K562 (cell line): ENCODE data around the gene NAV2. TPM values are rescaled to one million over a fixed set of nuclear protein-coding genes. Genes with fewer than 3 reads are reported as not detected.

ENCODE experiments used
- ADNP ChIP-seq: fragments of 200-800 bp; sonication (Bioruptor generic); IDR thresholded peaks from 2 replicates; pipeline ENCODE4 v1.6.1; 2016; ENCODE audit warnings: missing genetic modification characterization, missing compliant biosample characterization
- CBX3 ChIP-seq, 2 experiments: IDR thresholded peaks; 1 replicate in 1 of 2; 2 replicates in 1 of 2; pipeline ENCODE4 v1.6.1; 2012; ENCODE audit warnings: inconsistent platforms in 2 of 2, low read length in 2 of 2, borderline replicate concordance in 1 of 2, control low read depth in 1 of 2
- CHCHD3 ChIP-seq: fragments of 250-450 bp; sonication (Bioruptor Pico); IDR thresholded peaks from 2 replicates; pipeline ENCODE4 v2.1.2; 2022; ENCODE audit warnings: mild to moderate bottlenecking
- CREB1 ChIP-seq, 2 experiments: sonication (generic) in 1 of 2; formaldehyde crosslinking in 1 of 2; IDR thresholded peaks; 2 replicates each; pipeline versions ENCODE4 v1.6.1 to v1.8.0; 2012 to 2022; ENCODE audit warnings: inconsistent platforms in 1 of 2, mild to moderate bottlenecking in 1 of 2, missing genetic modification reagents in 1 of 2, moderate library complexity in 1 of 2
- CUX1 ChIP-seq: fragments of 200-800 bp; sonication (Bioruptor generic); IDR thresholded peaks from 2 replicates; pipeline ENCODE4 v1.6.1; 2016; ENCODE audit warnings: missing genetic modification characterization, missing compliant biosample characterization
- FOXK2 ChIP-seq, 2 experiments: fragments of 450-650 bp; IDR thresholded peaks in 1 of 2; conservative IDR thresholded peaks in 1 of 2; 2 replicates each; pipeline ENCODE4 v1.6.1; 2016; ENCODE audit warnings: low read depth in 2 of 2, mild to moderate bottlenecking in 1 of 2
- FUS ChIP-seq: fragments of 200-400 bp; formaldehyde crosslinking; optimal IDR thresholded peaks from 2 replicates; pipeline ENCODE3; 2017; ENCODE audit warnings: low read depth, low read length
- LEF1 ChIP-seq: fragments of 450-650 bp; IDR thresholded peaks from 2 replicates; pipeline ENCODE4 v1.6.1; 2016; ENCODE audit warnings: mild to moderate bottlenecking
- MEIS2 ChIP-seq: fragments of 450-650 bp; IDR thresholded peaks from 2 replicates; pipeline ENCODE4 v1.6.1; 2014; ENCODE audit warnings: mild to moderate bottlenecking; ENCODE audit not compliant: partially characterized antibody
- MYBL2 ChIP-seq, 2 experiments: fragments of 450-650 bp in 1 of 2; sonication (generic) in 1 of 2; formaldehyde crosslinking in 1 of 2; IDR thresholded peaks; 2 replicates each; pipeline versions ENCODE4 v1.6.1 to v1.8.1; 2017 to 2022; ENCODE audit warnings: borderline replicate concordance in 1 of 2, inconsistent platforms in 1 of 2, low read depth in 1 of 2, mild to moderate bottlenecking in 1 of 2, missing genetic modification reagents in 1 of 2, moderate library complexity in 1 of 2
- NCOA2 ChIP-seq, 2 experiments: fragments of 450-650 bp; IDR thresholded peaks; 2 replicates each; pipeline ENCODE4 v1.6.1; 2018; ENCODE audit warnings: mild to moderate bottlenecking in 2 of 2, moderate library complexity in 1 of 2; ENCODE audit not compliant: partially characterized antibody in 2 of 2
- NFIX ChIP-seq: fragments of 250-450 bp; sonication (Bioruptor Pico); IDR thresholded peaks from 2 replicates; pipeline ENCODE4 v1.4.0; 2020; ENCODE audit warnings: low read depth, mild to moderate bottlenecking, moderate library complexity
- NFRKB ChIP-seq: fragments of 450-650 bp; IDR thresholded peaks from 2 replicates; pipeline ENCODE4 v1.6.1; 2016; ENCODE audit warnings: low read depth
- POLR3G ChIP-seq: IDR thresholded peaks from 2 replicates; pipeline ENCODE4 v1.6.1; 2011; ENCODE audit not compliant: insufficient read length, insufficient replicate concordance; ENCODE audit errors: extremely low read depth
- SMC3 ChIP-seq: conservative IDR thresholded peaks from 2 replicates; pipeline ENCODE4 v1.6.1; 2011; ENCODE audit warnings: low read depth, low read length, improper control_type of control experiment; ENCODE audit not compliant: insufficient read depth
- SUPT5H ChIP-seq: fragments of 450-650 bp; IDR thresholded peaks from 2 replicates; pipeline ENCODE4 v1.6.1; 2016
- TAF9B ChIP-seq: fragments of 450-650 bp; IDR thresholded peaks from 2 replicates; pipeline ENCODE4 v1.6.1; 2018; ENCODE audit warnings: mild to moderate bottlenecking; ENCODE audit not compliant: partially characterized antibody
- TOE1 ChIP-seq, 2 experiments: fragments of 450-650 bp in 1 of 2; sonication (generic) in 1 of 2; formaldehyde crosslinking in 1 of 2; IDR thresholded peaks; 2 replicates each; pipeline versions ENCODE4 v1.7.1 to v1.8.0; 2016 to 2022; ENCODE audit warnings: borderline replicate concordance in 2 of 2, mild to moderate bottlenecking in 2 of 2, antibody characterized with exemption in 1 of 2, inconsistent platforms in 1 of 2, low read depth in 1 of 2, missing genetic modification reagents in 1 of 2, moderate library complexity in 1 of 2
- YBX1 ChIP-seq: fragments of 450-650 bp; IDR thresholded peaks from 2 replicates; pipeline ENCODE4 v1.7.1; 2016; ENCODE audit warnings: mild to moderate bottlenecking
- ZNF695 ChIP-seq: fragments of 450-650 bp; formaldehyde crosslinking; IDR thresholded peaks from 2 replicates; pipeline ENCODE4 v1.4.0; 2020; ENCODE audit warnings: mild to moderate bottlenecking, moderate library complexity
- ZNF77 ChIP-seq: fragments of 250-450 bp; sonication (Bioruptor Pico); IDR thresholded peaks from 2 replicates; pipeline ENCODE4 v1.5.0; 2020
- polyA plus RNA-seq, 8 experiments: library from polyadenylated mRNA; depleted of rRNA in 4 of 8; stranded (reverse) in 5 of 8; unstranded in 3 of 8; fragments of >200 nt; fragmentation: Nextera tagmentation in 2 of 8; fragmentation: Illumina TruSeq in 1 of 8; extraction: Ambion mirVana in 2 of 8; extraction: Trizol in 1 of 8; gene quantifications; 2 replicates each; pipeline versions ENCODE4 v1.2.1 to v1.2.3, GENCODE V29; 2011 to 2014; ENCODE audit warnings: inconsistent platforms in 1 of 8, missing spikeins in 1 of 8
- total RNA-seq, 7 experiments: library from RNA; depleted of rRNA in 6 of 7; stranded (reverse); fragments of >200 nt in 6 of 7; fragmentation: Illumina TruSeq in 2 of 7; extraction: Trizol in 2 of 7; gene quantifications; 2 replicates each; pipeline versions ENCODE4 v1.2.1 to v1.2.3, GENCODE V29; 2011 to 2021; ENCODE audit warnings: low replicate concordance in 1 of 7
- TF ChIP-seq, protein P1 (sequence below), 2 experiments: fragments of 250-450 bp in 1 of 2; fragments of 450-650 bp in 1 of 2; sonication (Bioruptor Pico) in 1 of 2; IDR thresholded peaks; 2 replicates each; pipeline versions ENCODE4 v1.6.1 to v1.8.0; 2016 to 2021; ENCODE audit warnings: mild to moderate bottlenecking in 2 of 2, moderate library complexity in 2 of 2, missing compliant biosample characterization in 1 of 2, missing genetic modification characterization in 1 of 2

NAV2 gene
- total and polyA plus RNA-seq, 9 of the 15 experiments (the other 6 are each of a cell fraction or from before 2014, with no cell fraction given) = 0.03 to 0.35 (median 0.05) TPM

DNA sequence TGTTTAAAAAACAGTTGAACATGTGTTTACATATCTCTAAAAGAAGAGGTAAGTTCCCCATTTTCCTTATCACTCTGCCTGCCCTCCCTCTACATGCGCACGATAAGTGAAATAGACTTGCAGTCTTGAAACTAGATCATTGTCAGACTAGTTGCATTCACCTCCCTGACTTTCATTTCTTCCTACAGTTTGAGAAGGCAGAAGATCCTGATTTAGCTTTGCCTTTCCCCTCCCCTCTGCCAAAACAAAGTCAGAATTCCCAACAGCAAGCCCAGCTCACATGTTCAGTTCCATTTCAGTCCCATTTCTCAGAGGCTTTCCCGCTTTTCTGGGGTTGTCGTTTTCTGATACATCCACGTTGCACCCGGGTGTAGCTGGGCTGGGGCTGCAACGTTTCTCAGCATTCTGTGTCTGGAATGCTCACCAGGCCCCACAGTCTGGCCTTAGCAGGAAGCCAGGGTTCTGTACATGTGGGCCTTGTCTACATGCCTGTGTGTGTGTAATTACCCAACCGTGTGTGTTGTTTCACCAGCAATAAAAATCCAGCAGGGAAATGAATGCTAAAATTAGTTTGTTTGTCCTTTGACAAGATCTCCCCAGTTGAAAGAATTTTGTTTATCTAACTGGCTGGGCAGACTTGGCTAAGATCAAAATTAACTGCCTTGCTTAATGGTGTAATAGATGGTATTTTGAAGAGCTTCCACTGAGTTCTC lies 268.5 kb downstream of the NAV2 start (continued):
- TF ChIP-seq MYBL2 (IDR thresholded peaks at IDR 0.05; ENCODE audit: low read depth) (no peak), MYBL2 (CRISPR knock-in tag; IDR thresholded peaks at IDR 0.05; ENCODE audit: borderline replicate concordance) (no peak), FOXK2 (conservative IDR thresholded peaks at IDR 0.05 in 1 of 2, IDR thresholded peaks at IDR 0.05 in 1 of 2; ENCODE audit: low read depth in 2 of 2) (peak; percentile 44 to 66; a peak in 2 of 4 replicates), YBX1 (no peak), NFIX (no peak), POLR3G (no peak), ZNF695 (CRISPR knock-in tag) (0 out of 2 replicates have a peak, but pooled peaks have one; percentile 36), ADNP (tag) (no peak), NFRKB (peak; percentile 88), ZNF77 (CRISPR knock-in tag) (no peak), CHCHD3 (no peak), TOE1 (IDR thresholded peaks at IDR 0.05; ENCODE audit: borderline replicate concordance) (no peak), TOE1 (CRISPR knock-in tag; IDR thresholded peaks at IDR 0.05; ENCODE audit: borderline replicate concordance, low read depth) (no peak), NCOA2 (IDR thresholded peaks at IDR 0.05; ENCODE audit: partially characterized antibody in 2 of 2) (no peak), LEF1 (0 out of 2 replicates have a peak, but pooled peaks have one; percentile 51), MEIS2 (no peak), CREB1 (IDR thresholded peaks at IDR 0.05) (no peak), CREB1 (CRISPR knock-in tag; IDR thresholded peaks at IDR 0.05) (no peak), SUPT5H (no peak), CBX3 (IDR thresholded peaks at IDR 0.05; ENCODE audit: borderline replicate concordance in 1 of 2, low read length in 2 of 2) (0 out of 3 replicates have a peak, but pooled peaks of 1 of the 2 experiments have one; percentile 28), FUS (no peak), TAF9B (no peak), CUX1 (CRISPR knock-in tag) (no peak), SMC3 (no peak)
- TF ChIP-seq, protein P1, sequence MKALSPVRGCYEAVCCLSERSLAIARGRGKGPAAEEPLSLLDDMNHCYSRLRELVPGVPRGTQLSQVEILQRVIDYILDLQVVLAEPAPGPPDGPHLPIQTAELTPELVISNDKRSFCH (CRISPR knock-in tag; IDR thresholded peaks at IDR 0.05) = no peak
- TF ChIP-seq, protein P1 (tag; IDR thresholded peaks at IDR 0.05) = peak; percentile 59
